Caco-2 (cell line): ENCODE results near the gene CABLES2. TPM values are rescaled to one million over a fixed set of nuclear protein-coding genes. Genes with fewer than 3 reads are reported as not detected.

Experiments used
- BruUV-seq: library from RNA; stranded (reverse); fragments of 400-500 nt; replicated peaks from 2 replicates; lab custom pipeline; 2021; lab: Mats Ljungman, UMichigan
- CTCF ChIA-PET: fragments of 300-600 bp; sonication (Branson Sonifier 250); formaldehyde crosslinking; loops from one replicate; lab custom pipeline; 2022; ENCODE audit warnings: antibody characterized with exemption; lab: Charles Lee
- POLR2A ChIA-PET: fragments of 300-600 bp; sonication (Branson Sonifier 250); formaldehyde crosslinking; loops from one replicate; lab custom pipeline; 2022; ENCODE audit warnings: antibody characterized with exemption; lab: Charles Lee
- DNase-seq, 2 experiments: peaks; one replicate each; pipeline versions ENCODE4 v3.0.0 to v3.0.0-alpha.2; 2020 to 2022
- H3K27me3 ChIP-seq: replicated peaks from 2 replicates; pipeline ENCODE4 v1.6.0; 2011; ENCODE audit warnings: low read length; ENCODE audit not compliant: control insufficient read depth, insufficient read depth
- H3K36me3 ChIP-seq: 2 replicates; pipeline ENCODE4 v1.5.1; 2011; ENCODE audit warnings: low read length; ENCODE audit not compliant: control insufficient read depth, insufficient read depth
- H3K4me1 ChIP-seq: fragments of 250-450 bp; sonication (Bioruptor Pico); 2 replicates; pipeline ENCODE4 v1.5.1; 2020; ENCODE audit warnings: mild to moderate bottlenecking
- H3K4me3 ChIP-seq: 2 replicates; pipeline ENCODE4 v1.5.1; 2011; ENCODE audit warnings: low read depth, mild to moderate bottlenecking, control low read depth, low read length
- H3K9me3 ChIP-seq: fragments of 250-450 bp; sonication (Bioruptor Pico); 2 replicates; pipeline ENCODE4 v1.5.1; 2020; ENCODE audit warnings: mild to moderate bottlenecking, moderate library complexity
- H3K27ac Mint-ChIP-seq: one replicate; pipeline ENCODE4 v1.8.0; 2022; ENCODE audit warnings: mixed read lengths; ENCODE audit not compliant: unreplicated experiment
- H3K27me3 Mint-ChIP-seq: one replicate; pipeline ENCODE4 v1.8.0; 2022; ENCODE audit warnings: mixed read lengths; ENCODE audit not compliant: insufficient read depth, unreplicated experiment
- H3K36me3 Mint-ChIP-seq: one replicate; pipeline ENCODE4 v1.8.0; 2022; ENCODE audit warnings: mild to moderate bottlenecking, mixed read lengths; ENCODE audit not compliant: insufficient read depth, unreplicated experiment
- H3K4me1 Mint-ChIP-seq: one replicate; pipeline ENCODE4 v1.8.0; 2022; ENCODE audit warnings: low read depth, mixed read lengths; ENCODE audit not compliant: unreplicated experiment
- H3K4me3 Mint-ChIP-seq: one replicate; pipeline ENCODE4 v1.8.0; 2022; ENCODE audit warnings: mild to moderate bottlenecking, moderate library complexity, mixed read lengths; ENCODE audit not compliant: unreplicated experiment
- H3K9me3 Mint-ChIP-seq: one replicate; pipeline ENCODE4 v1.8.0; 2022; ENCODE audit warnings: mixed read lengths; ENCODE audit not compliant: unreplicated experiment
- intact Hi-C: fragments of 100-400 bp; cut with micrococcal nuclease; formaldehyde crosslinking; loops from one replicate; pipeline ENCODE4 v1.10.0; 2022; ENCODE audit not compliant: unreplicated experiment
- total RNA-seq: library from RNA; stranded (reverse); gene quantifications from 2 replicates; pipeline ENCODE4 v1.2.3, GENCODE V29; 2022
- TF ChIP-seq, protein P1 (sequence below), 2 experiments: fragments of 200-600 bp in 1 of 2; IDR thresholded peaks; 1 replicate in 1 of 2; 2 replicates in 1 of 2; pipeline versions ENCODE4 v1.5.1 to v1.8.0; 2011 to 2022; ENCODE audit warnings: antibody characterized with exemption in 1 of 2, control low read depth in 1 of 2, inconsistent platforms in 1 of 2, low read depth in 1 of 2, low read length in 1 of 2, mild to moderate bottlenecking in 1 of 2, moderate library complexity in 1 of 2; ENCODE audit not compliant: insufficient read depth in 1 of 2, severe bottlenecking in 1 of 2, unreplicated experiment in 1 of 2

Gene CABLES2
- total RNA-seq, 1 experiment from 2014 or later, result 36.4 TPM

DNA sequence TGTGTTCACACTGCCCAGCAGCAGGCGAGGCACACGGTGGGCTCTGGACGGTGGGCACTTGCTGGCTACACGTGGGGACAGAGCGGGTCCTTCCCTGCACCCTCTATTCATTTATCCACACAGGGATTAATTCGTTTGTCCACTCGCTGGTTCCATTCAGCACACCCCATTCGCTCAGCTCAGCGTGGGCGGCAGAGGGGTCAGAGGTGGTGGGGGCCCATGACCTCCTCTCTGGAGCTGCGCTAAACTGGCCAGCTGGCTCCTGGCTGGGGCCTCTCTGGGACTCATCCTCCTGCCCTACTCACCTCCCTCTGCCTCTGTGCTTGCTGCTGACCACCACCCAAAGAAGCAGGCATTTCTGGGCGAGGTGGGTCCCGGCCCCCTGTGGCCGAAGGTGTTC is 41.7 kb upstream of the CABLES2 start:
- CTCF ChIA-PET, result interaction anchor here (1.1 kb wide), 1 partner anchor 30 kb away, joined by 3 read pairs; no protein-coding TSS in a partner anchor
- no peaks in the 10 kb centered on the region for H3K36me3 ChIP-seq

GRCh38 chr20:62448038-62448437 is 41.0 kb upstream of the CABLES2 start:
- ChIA-PET CTCF (no interaction called here), POLR2A (no interaction called here)
- no peaks in the 10 kb centered on the region for H3K36me3 Mint-ChIP-seq
- Histone ChIP-seq H3K4me1 (peaks cover 42% of the 10 kb centered on the region), H3K9me3 (no peaks in the 10 kb centered on the region), H3K4me3 (no peak overlapping the region), H3K36me3 (no peaks in the 10 kb centered on the region), H3K27me3 (no peaks in the 10 kb centered on the region)
- no peak overlapping the region for H3K4me3 Mint-ChIP-seq
- intact Hi-C loops, result loop anchor here (2.0 kb wide), 1 partner anchor 17 kb away; no protein-coding TSS in a partner anchor
- TF ChIP-seq, protein P1, sequence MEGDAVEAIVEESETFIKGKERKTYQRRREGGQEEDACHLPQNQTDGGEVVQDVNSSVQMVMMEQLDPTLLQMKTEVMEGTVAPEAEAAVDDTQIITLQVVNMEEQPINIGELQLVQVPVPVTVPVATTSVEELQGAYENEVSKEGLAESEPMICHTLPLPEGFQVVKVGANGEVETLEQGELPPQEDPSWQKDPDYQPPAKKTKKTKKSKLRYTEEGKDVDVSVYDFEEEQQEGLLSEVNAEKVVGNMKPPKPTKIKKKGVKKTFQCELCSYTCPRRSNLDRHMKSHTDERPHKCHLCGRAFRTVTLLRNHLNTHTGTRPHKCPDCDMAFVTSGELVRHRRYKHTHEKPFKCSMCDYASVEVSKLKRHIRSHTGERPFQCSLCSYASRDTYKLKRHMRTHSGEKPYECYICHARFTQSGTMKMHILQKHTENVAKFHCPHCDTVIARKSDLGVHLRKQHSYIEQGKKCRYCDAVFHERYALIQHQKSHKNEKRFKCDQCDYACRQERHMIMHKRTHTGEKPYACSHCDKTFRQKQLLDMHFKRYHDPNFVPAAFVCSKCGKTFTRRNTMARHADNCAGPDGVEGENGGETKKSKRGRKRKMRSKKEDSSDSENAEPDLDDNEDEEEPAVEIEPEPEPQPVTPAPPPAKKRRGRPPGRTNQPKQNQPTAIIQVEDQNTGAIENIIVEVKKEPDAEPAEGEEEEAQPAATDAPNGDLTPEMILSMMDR (IDR thresholded peaks at IDR 0.05; ENCODE audit: insufficient read depth in 1 of 2, low read depth in 1 of 2, low read length in 1 of 2, severe bottlenecking in 1 of 2, unreplicated experiment in 1 of 2), result no peak
- H3K27ac Mint-ChIP-seq, result peak overlapping the region; percentile 51
- peaks cover 21% of the 10 kb centered on the region for H3K4me1 Mint-ChIP-seq
- no peaks in the 10 kb centered on the region for H3K9me3 Mint-ChIP-seq
- no TSS peak for BruUV-seq
- no peaks in the 10 kb centered on the region for H3K27me3 Mint-ChIP-seq
- no peak for DNase-seq

More for the DNA sequence above, 41.7 kb upstream of the CABLES2 start:
- Mint-ChIP-seq H3K4me1 (peaks cover 21% of the 10 kb centered on the region), H3K36me3 (no peaks in the 10 kb centered on the region), H3K27ac (peak overlapping the region; percentile 51), H3K4me3 (no peak overlapping the region), H3K27me3 (no peaks in the 10 kb centered on the region), H3K9me3 (no peaks in the 10 kb centered on the region)
- no TSS peak for BruUV-seq
- DNase-seq, result no peak
- intact Hi-C loops, result loop anchor here (2.0 kb wide), 1 partner anchor 18 kb away; no protein-coding TSS in a partner anchor
- TF ChIP-seq, protein P1 (IDR thresholded peaks at IDR 0.05; ENCODE audit: insufficient read depth in 1 of 2, low read depth in 1 of 2, low read length in 1 of 2, severe bottlenecking in 1 of 2, unreplicated experiment in 1 of 2), result no peak
- H3K4me1 ChIP-seq, result peaks cover 43% of the 10 kb centered on the region
- no peak overlapping the region for H3K4me3 ChIP-seq
- H3K9me3 ChIP-seq, result no peaks in the 10 kb centered on the region
- H3K27me3 ChIP-seq, result no peaks in the 10 kb centered on the region
- POLR2A ChIA-PET, result no interaction called here

- TF ChIP-seq, protein P1 (IDR thresholded peaks at IDR 0.05; ENCODE audit: insufficient read depth in 1 of 2, low read depth in 1 of 2, low read length in 1 of 2, severe bottlenecking in 1 of 2, unreplicated experiment in 1 of 2), result no peak
- ChIA-PET POLR2A (no interaction called here), CTCF (interaction anchor here (0.6 to 1.1 kb wide), 3 partner anchors 24 to 169 kb away, joined by 3 read pairs; no protein-coding TSS in a partner anchor)
- Mint-ChIP-seq H3K36me3 (no peaks in the 10 kb centered on the region), H3K9me3 (no peaks in the 10 kb centered on the region), H3K4me3 (no peak overlapping the region), H3K27me3 (no peaks in the 10 kb centered on the region), H3K27ac (peak overlapping the region; percentile 51), H3K4me1 (peaks cover 21% of the 10 kb centered on the region)
- DNase-seq, result no peak
- no TSS peak for BruUV-seq
- H3K36me3 ChIP-seq, result no peaks in the 10 kb centered on the region
- no peaks in the 10 kb centered on the region for H3K27me3 ChIP-seq
- H3K9me3 ChIP-seq, result no peaks in the 10 kb centered on the region
- H3K4me3 ChIP-seq, result no peak overlapping the region
- intact Hi-C loops, result no loop called here
- H3K4me1 ChIP-seq, result peaks cover 34% of the 10 kb centered on the region
Measured at GRCh38 chr20:62446888-62447869, 40.1 kb upstream of the CABLES2 start.
